Activated CD4-positive, alpha-beta T cell treated with anti-CD3 and anti-CD28 coated beads, Interleukin-2, amount 10 ng/mL, durations not matched to agents 24 days and 14 days (primary cell): ENCODE measurements around the gene DZIP1. TPM values are rescaled to one million over a fixed set of nuclear protein-coding genes. Genes with fewer than 3 reads are reported as not detected.

Experiments used
- DNase-seq: peaks from one replicate; pipeline ENCODE4 v3.0.0; 2022
- H3K27ac Mint-ChIP-seq: one replicate; pipeline ENCODE4 v1.8.0; 2022; ENCODE audit warnings: mild to moderate bottlenecking, mixed read lengths
- H3K27me3 Mint-ChIP-seq: one replicate; pipeline ENCODE4 v1.8.0; 2022; ENCODE audit warnings: mixed read lengths
- H3K36me3 Mint-ChIP-seq: one replicate; pipeline ENCODE4 v1.8.0; 2022; ENCODE audit warnings: low read depth, mild to moderate bottlenecking, mixed read lengths
- H3K4me1 Mint-ChIP-seq: one replicate; pipeline ENCODE4 v1.8.0; 2021; ENCODE audit warnings: mixed read lengths
- H3K4me3 Mint-ChIP-seq: one replicate; pipeline ENCODE4 v1.8.0; 2022; ENCODE audit warnings: mild to moderate bottlenecking, moderate library complexity, mixed read lengths
- H3K9me3 Mint-ChIP-seq: one replicate; pipeline ENCODE4 v1.8.0; 2021; ENCODE audit warnings: mixed read lengths
- intact Hi-C: fragments of 100-400 bp; cut with micrococcal nuclease; formaldehyde crosslinking; loops from one replicate; pipeline ENCODE4 v1.15.1; 2023
- total RNA-seq: library from RNA; stranded (reverse); gene quantifications from 2 replicates; pipeline ENCODE4 v1.2.3, GENCODE V29; 2022

DZIP1 gene
- total RNA-seq, 1 donor from 2014 or later: 0.12 TPM

- Mint-ChIP-seq H3K27ac (no peak overlapping the region), H3K4me1 (no peaks in the 10 kb centered on the region), H3K36me3 (no peaks in the 10 kb centered on the region), H3K9me3 (no peaks in the 10 kb centered on the region), H3K4me3 (no peak overlapping the region), H3K27me3 (peaks cover 30% of the 10 kb centered on the region)
- intact Hi-C loops: no loop called here
- no peak for DNase-seq
These were observed 15.4 kb downstream of the DZIP1 start for GRCh38 chr13:95629071-95629470.

GRCh38 chr13:95628488-95628887 is 16.0 kb downstream of the DZIP1 start:
- H3K9me3 Mint-ChIP-seq: no peaks in the 10 kb centered on the region
- no peaks in the 10 kb centered on the region for H3K36me3 Mint-ChIP-seq
- intact Hi-C loops: no loop called here
- no peak for DNase-seq
- no peak overlapping the region for H3K27ac Mint-ChIP-seq
- no peaks in the 10 kb centered on the region for H3K4me1 Mint-ChIP-seq
- H3K4me3 Mint-ChIP-seq: no peak overlapping the region
- peaks cover 29% of the 10 kb centered on the region for H3K27me3 Mint-ChIP-seq

- Mint-ChIP-seq H3K27me3 (peaks cover 29% of the 10 kb centered on the region), H3K4me1 (no peaks in the 10 kb centered on the region), H3K27ac (no peak overlapping the region), H3K36me3 (no peaks in the 10 kb centered on the region), H3K9me3 (no peaks in the 10 kb centered on the region), H3K4me3 (no peak overlapping the region)
- no peak for DNase-seq
- intact Hi-C loops: no loop called here
These were observed 16.9 kb downstream of the DZIP1 start for GRCh38 chr13:95627590-95627989.

GRCh38 chr13:95626768-95627167 is 17.7 kb downstream of the DZIP1 start:
- Mint-ChIP-seq H3K4me3 (no peak overlapping the region), H3K36me3 (no peaks in the 10 kb centered on the region), H3K27me3 (peaks cover 31% of the 10 kb centered on the region), H3K9me3 (no peaks in the 10 kb centered on the region), H3K27ac (no peak overlapping the region), H3K4me1 (no peaks in the 10 kb centered on the region)
- intact Hi-C loops: no loop called here
- DNase-seq: no peak

- Mint-ChIP-seq H3K4me1 (no peaks in the 10 kb centered on the region), H3K36me3 (no peaks in the 10 kb centered on the region), H3K27ac (no peak overlapping the region), H3K9me3 (no peaks in the 10 kb centered on the region), H3K4me3 (no peak overlapping the region), H3K27me3 (peaks cover 33% of the 10 kb centered on the region)
- intact Hi-C loops: loop anchor here (1.0 kb wide), 2 partner anchors 37 to 210 kb away; no protein-coding TSS in a partner anchor
- peak; percentile 74 for DNase-seq
These were observed 20.5 kb downstream of the DZIP1 start for GRCh38 chr13:95624020-95624419.

- intact Hi-C loops: no loop called here
- Mint-ChIP-seq H3K27me3 (peaks cover 31% of the 10 kb centered on the region), H3K9me3 (no peaks in the 10 kb centered on the region), H3K4me3 (no peak overlapping the region), H3K27ac (no peak overlapping the region), H3K4me1 (no peaks in the 10 kb centered on the region), H3K36me3 (no peaks in the 10 kb centered on the region)
- no peak for DNase-seq
These were observed 21.4 kb downstream of the DZIP1 start for GRCh38 chr13:95623141-95623540.

GRCh38 chr13:95620825-95621498 is 23.5 kb downstream of the DZIP1 start:
- H3K4me3 Mint-ChIP-seq: no peak overlapping the region
- no peaks in the 10 kb centered on the region for H3K36me3 Mint-ChIP-seq
- H3K27me3 Mint-ChIP-seq: peaks cover 18% of the 10 kb centered on the region
- intact Hi-C loops: no loop called here
- H3K4me1 Mint-ChIP-seq: no peaks in the 10 kb centered on the region
- DNase-seq: no peak
- no peak overlapping the region for H3K27ac Mint-ChIP-seq
- H3K9me3 Mint-ChIP-seq: no peaks in the 10 kb centered on the region

GRCh38 chr13:95620030-95620824 is 24.3 kb downstream of the DZIP1 start:
- Mint-ChIP-seq H3K36me3 (no peaks in the 10 kb centered on the region), H3K4me1 (no peaks in the 10 kb centered on the region), H3K9me3 (no peaks in the 10 kb centered on the region), H3K4me3 (no peak overlapping the region), H3K27ac (no peak overlapping the region), H3K27me3 (peaks cover 13% of the 10 kb centered on the region)
- intact Hi-C loops: no loop called here
- no peak for DNase-seq

- intact Hi-C loops: no loop called here
- DNase-seq: no peak
- no peaks in the 10 kb centered on the region for H3K9me3 Mint-ChIP-seq
- peaks cover 5% of the 10 kb centered on the region for H3K27me3 Mint-ChIP-seq
- no peaks in the 10 kb centered on the region for H3K36me3 Mint-ChIP-seq
- H3K4me1 Mint-ChIP-seq: no peaks in the 10 kb centered on the region
- H3K27ac Mint-ChIP-seq: no peak overlapping the region
- no peak overlapping the region for H3K4me3 Mint-ChIP-seq
These were observed 29.0 kb downstream of the DZIP1 start for GRCh38 chr13:95615539-95615938.

GRCh38 chr13:95614641-95615245 is 29.8 kb downstream of the DZIP1 start:
- no peaks in the 10 kb centered on the region for H3K9me3 Mint-ChIP-seq
- no peak for DNase-seq
- H3K36me3 Mint-ChIP-seq: no peaks in the 10 kb centered on the region
- peaks cover 3% of the 10 kb centered on the region for H3K27me3 Mint-ChIP-seq
- intact Hi-C loops: no loop called here
- no peak overlapping the region for H3K4me3 Mint-ChIP-seq
- H3K4me1 Mint-ChIP-seq: no peaks in the 10 kb centered on the region
- no peak overlapping the region for H3K27ac Mint-ChIP-seq

- Mint-ChIP-seq H3K36me3 (no peaks in the 10 kb centered on the region), H3K27me3 (peaks cover 12% of the 10 kb centered on the region), H3K4me1 (no peaks in the 10 kb centered on the region), H3K4me3 (no peak overlapping the region), H3K9me3 (no peaks in the 10 kb centered on the region), H3K27ac (no peak overlapping the region)
- intact Hi-C loops: no loop called here
- DNase-seq: no peak
These were observed 35.7 kb downstream of the DZIP1 start for GRCh38 chr13:95608640-95609323.

- H3K27me3 Mint-ChIP-seq: peaks cover 12% of the 10 kb centered on the region
- H3K4me3 Mint-ChIP-seq: no peak overlapping the region
- H3K9me3 Mint-ChIP-seq: no peaks in the 10 kb centered on the region
- intact Hi-C loops: no loop called here
- H3K36me3 Mint-ChIP-seq: no peaks in the 10 kb centered on the region
- H3K27ac Mint-ChIP-seq: no peak overlapping the region
- DNase-seq: no peak
- no peaks in the 10 kb centered on the region for H3K4me1 Mint-ChIP-seq
These were observed 37.1 kb downstream of the DZIP1 start for GRCh38 chr13:95607366-95607765.

- no peaks in the 10 kb centered on the region for H3K9me3 Mint-ChIP-seq
- H3K4me1 Mint-ChIP-seq: no peaks in the 10 kb centered on the region
- H3K27me3 Mint-ChIP-seq: peaks cover 12% of the 10 kb centered on the region
- no peak overlapping the region for H3K27ac Mint-ChIP-seq
- H3K4me3 Mint-ChIP-seq: no peak overlapping the region
- intact Hi-C loops: no loop called here
- H3K36me3 Mint-ChIP-seq: no peaks in the 10 kb centered on the region
- DNase-seq: no peak
These were observed 38.9 kb downstream of the DZIP1 start for GRCh38 chr13:95605448-95606125.
